ENCODE measurements around the gene IL1R2. TPM values are rescaled to one million over a fixed set of nuclear protein-coding genes. Genes with fewer than 3 reads are reported as not detected.

Gene IL1R2
- total RNA-seq, 6 experiments from 2014 or later, result 5.5 to 22.8 (median 12.3) TPM

- Histone ChIP-seq H3K36me3 (no peaks in the 10 kb centered on the region), H3K4me1 (peaks cover 0 to 21% (median 8%) of the 10 kb centered on the region in 4 donors), H3K9me3 (no peaks in the 10 kb centered on the region), H3K27me3 (no peaks in the 10 kb centered on the region), H3K4me3 (no peak overlapping the region), H3K27ac (peak overlapping the region in 1 of 3 donors; percentile 16)
- DNase-seq, result no peak
- 17% methylated on average over 1 of the region's 1 CpG for WGBS (ENCODE audit: insufficient coverage, low coverage, low lambda C conversion rate, missing lambda C conversion rate)
- intact Hi-C loops (cut with DNase I), result no loop called here
- peak; percentile 38 to 61 (median 57) for ATAC-seq
- no peak for TF ChIP-seq POLR2A (IDR thresholded peaks at IDR 0.05)
- no peak for TF ChIP-seq CTCF (IDR thresholded peaks at IDR 0.05)
These were observed 52.6 kb downstream of the IL1R2 start for GRCh38 chr2:102044235-102044896.

DNA sequence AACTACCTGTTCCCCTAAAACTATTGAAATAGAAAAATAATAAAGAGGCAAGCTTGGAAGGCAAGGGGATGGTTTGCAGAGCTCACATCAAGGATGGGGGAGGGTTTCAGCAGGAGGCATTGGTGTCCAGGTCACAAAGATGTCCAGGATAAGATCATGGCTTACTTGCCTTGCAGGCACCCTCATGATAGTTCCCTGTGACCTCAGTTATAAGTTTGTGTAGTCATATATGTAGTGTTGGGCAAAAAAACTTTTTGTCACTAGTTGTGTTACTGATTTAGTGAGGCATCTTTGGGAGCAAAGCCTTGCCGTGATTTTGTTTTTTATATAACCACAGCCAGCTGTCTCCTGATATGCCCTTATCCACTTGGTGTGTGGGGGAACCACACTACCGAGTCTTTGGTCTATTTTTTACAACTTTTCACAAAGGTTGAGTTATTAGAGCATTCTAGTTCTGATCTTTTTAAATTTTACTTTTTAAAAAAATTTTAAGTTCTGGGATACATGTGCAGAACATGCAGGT is 53.3 kb downstream of the IL1R2 start:
- TF ChIP-seq CTCF (IDR thresholded peaks at IDR 0.05) (no peak), POLR2A (IDR thresholded peaks at IDR 0.05) (no peak)
- Histone ChIP-seq H3K27me3 (no peaks in the 10 kb centered on the region), H3K36me3 (no peaks in the 10 kb centered on the region), H3K9me3 (no peaks in the 10 kb centered on the region), H3K4me3 (no peak overlapping the region), H3K27ac (no peak overlapping the region), H3K4me1 (peaks cover 0 to 21% (median 9%) of the 10 kb centered on the region in 4 donors)
- DNase-seq, result no peak
- intact Hi-C loops (cut with DNase I), result no loop called here
- no peak for ATAC-seq
- 78% methylated on average over 2 of the region's 2 CpGs for WGBS (ENCODE audit: insufficient coverage, low coverage, low lambda C conversion rate, missing lambda C conversion rate)

DNA sequence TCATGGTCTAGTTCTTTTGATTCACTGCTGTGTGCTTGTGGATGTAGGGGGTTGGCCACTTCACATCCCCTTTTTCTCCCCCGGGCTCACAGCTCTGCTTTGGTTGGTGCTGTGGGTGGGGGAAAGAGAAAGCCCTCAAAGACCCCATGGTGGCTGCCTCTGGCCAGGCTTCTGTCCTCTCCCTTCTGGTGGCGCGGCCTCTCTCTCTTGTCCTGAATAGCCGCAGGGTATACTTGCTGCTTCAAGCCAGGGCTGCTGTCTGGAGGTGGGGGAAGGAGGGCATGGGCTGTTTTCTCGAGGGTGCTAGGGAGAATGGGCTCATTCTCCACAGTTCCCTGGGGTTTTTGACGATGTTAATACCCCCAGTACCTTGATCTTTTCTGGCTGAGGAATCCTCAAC is 53.9 kb downstream of the IL1R2 start:
- no peaks in the 10 kb centered on the region for H3K9me3 ChIP-seq
- TF ChIP-seq CTCF (IDR thresholded peaks at IDR 0.05) (no peak), POLR2A (IDR thresholded peaks at IDR 0.05) (no peak)
- WGBS (ENCODE audit: insufficient coverage, low coverage, low lambda C conversion rate, missing lambda C conversion rate), result 87% methylated on average over 6 of the region's 6 CpGs
- no peak overlapping the region for H3K4me3 ChIP-seq
- H3K36me3 ChIP-seq, result no peaks in the 10 kb centered on the region
- intact Hi-C loops (cut with DNase I), result no loop called here
- H3K27ac ChIP-seq, result peak overlapping the region in 2 of 3 donors; percentile 35 to 71
- H3K4me1 ChIP-seq, result peaks cover 2 to 27% (median 9%) of the 10 kb centered on the region in 4 donors
- ATAC-seq (no peak), DNase-seq (no peak)
- no peaks in the 10 kb centered on the region for H3K27me3 ChIP-seq

GRCh38 chr2:102046135-102046986 is 54.6 kb downstream of the IL1R2 start:
- no peaks in the 10 kb centered on the region for H3K36me3 ChIP-seq
- intact Hi-C loops (cut with DNase I), result no loop called here
- H3K4me3 ChIP-seq, result no peak overlapping the region
- WGBS (ENCODE audit: insufficient coverage, low coverage, low lambda C conversion rate, missing lambda C conversion rate), result 28% methylated on average over 8 of the region's 9 CpGs
- ATAC-seq (peak in 3 of 4 donors; percentile 3 to 57 (median 55)), DNase-seq (no peak)
- no peaks in the 10 kb centered on the region for H3K27me3 ChIP-seq
- H3K9me3 ChIP-seq, result no peaks in the 10 kb centered on the region
- peak overlapping the region in 2 of 3 donors; percentile 35 to 71 for H3K27ac ChIP-seq
- TF ChIP-seq CTCF (IDR thresholded peaks at IDR 0.05) (no peak), POLR2A (IDR thresholded peaks at IDR 0.05) (no peak)
- H3K4me1 ChIP-seq, result peaks cover 2 to 34% (median 12%) of the 10 kb centered on the region in 4 donors

Measured in right lobe of liver (tissue), 6 donors.